Skeletal muscle tissue (tissue), 4 donors: ENCODE results near the gene FA2H. TPM values are rescaled to one million over a fixed set of nuclear protein-coding genes. Genes with fewer than 3 reads are reported as not detected.
"Not testable (repeated sequence)": the region's sequence is repeated elsewhere in the genome, so short reads cannot be mapped to it uniquely, and the experiment has no call there.

Source experiments
- H3K27ac ChIP-seq: one replicate; pipeline ENCODE4 v1.7.0; 2013; ENCODE audit warnings: mild to moderate bottlenecking, low read depth, low read length, inconsistent platforms
- H3K27me3 ChIP-seq, 3 donors: one replicate each; pipeline ENCODE4 v1.7.0; 2013; ENCODE audit warnings: low read length in 3 of 3; ENCODE audit not compliant: control insufficient read depth in 3 of 3, insufficient read depth in 3 of 3
- H3K36me3 ChIP-seq, 3 donors: one replicate each; pipeline ENCODE4 v1.7.0; 2013; ENCODE audit warnings: low read length in 3 of 3; ENCODE audit not compliant: control insufficient read depth in 3 of 3, insufficient read depth in 3 of 3
- H3K4me1 ChIP-seq, 3 donors: one replicate each; pipeline ENCODE4 v1.7.0; 2013; ENCODE audit warnings: low read length in 3 of 3, mild to moderate bottlenecking in 3 of 3; ENCODE audit not compliant: control insufficient read depth in 3 of 3, insufficient read depth in 3 of 3
- H3K4me3 ChIP-seq, 3 donors: one replicate each; pipeline ENCODE4 v1.7.0; 2013; ENCODE audit warnings: low read length in 3 of 3
- H3K9ac ChIP-seq, 3 donors: one replicate each; pipeline ENCODE4 v1.7.0; 2013; ENCODE audit warnings: low read length in 3 of 3, mild to moderate bottlenecking in 3 of 3, moderate library complexity in 2 of 3, low read depth in 1 of 3
- H3K9me3 ChIP-seq, 3 donors: one replicate each; pipeline ENCODE4 v1.7.0; 2013; ENCODE audit warnings: low read length in 3 of 3; ENCODE audit not compliant: control insufficient read depth in 3 of 3
- total RNA-seq: library from RNA; depleted of rRNA; stranded (reverse); fragments of >200 nt; gene quantifications from one replicate; pipeline ENCODE4 v1.2.3, GENCODE V29; 2014
- donor health status: Osteomylitis.

Gene FA2H
- not detected for total RNA-seq

GRCh38 chr16:74774223-74775139, at the start of gene FA2H:
Gene FA2H, minus strand, starts transcription at chr16:74774820. Its CDS starts 65 bp downstream, at chr16:74774755.
- Histone ChIP-seq H3K4me3 (peak within 1 kb of the TSS; percentile 1 to 52 (median 51)), H3K9ac (peak within 1 kb of the TSS in 2 of 3 donors; percentile 6 to 16), H3K27ac (no peak within 1 kb of the TSS), H3K9me3 (no peaks in the 10 kb centered on the region), H3K27me3 (peaks cover 24 to 41% (median 34%) of the 10 kb centered on the region in 3 donors), H3K4me1 (peaks cover 6 to 8% (median 6%) of the 10 kb centered on the region in 3 donors), H3K36me3 (no peaks in the 10 kb centered on the region)

DNA sequence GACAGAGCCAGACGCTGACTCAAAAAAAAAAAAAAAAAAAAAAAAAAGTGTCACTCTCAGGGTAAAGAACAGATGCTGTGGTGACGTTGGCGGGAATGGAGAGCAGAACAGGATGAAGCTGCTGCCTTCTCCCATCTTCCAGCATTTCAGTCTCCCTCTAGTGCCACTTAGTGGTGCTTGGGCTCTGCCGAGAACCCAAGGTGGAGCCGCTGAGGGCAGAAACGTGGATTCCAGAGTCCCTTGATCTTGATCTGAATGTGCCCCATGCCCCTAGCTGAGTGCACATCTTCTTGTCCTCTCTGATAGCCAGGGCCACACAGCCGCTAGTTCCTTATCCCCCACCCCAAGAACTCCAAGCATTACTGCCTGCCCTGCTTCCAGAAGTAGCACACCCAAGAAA, 43.2 kb upstream of the FA2H start:
- Histone ChIP-seq H3K27me3 (peaks cover 0 to 2% (median 0%) of the 10 kb centered on the region in 3 donors), H3K27ac (no peak overlapping the region), H3K9ac (no peak overlapping the region), H3K4me1 (peaks cover 0 to 2% (median 0%) of the 10 kb centered on the region in 3 donors), H3K4me3 (no peak overlapping the region), H3K36me3 (no peaks in the 10 kb centered on the region), H3K9me3 (no peaks in the 10 kb centered on the region)

- Histone ChIP-seq H3K9me3 (no peaks in the 10 kb centered on the region), H3K4me1 (peaks cover 0 to 2% (median 0%) of the 10 kb centered on the region in 3 donors), H3K9ac (no peak overlapping the region), H3K36me3 (no peaks in the 10 kb centered on the region), H3K27me3 (peaks cover 0 to 2% (median 0%) of the 10 kb centered on the region in 3 donors), H3K4me3 (no peak overlapping the region), H3K27ac (no peak overlapping the region)
These were observed 38.6 kb upstream of the FA2H start for GRCh38 chr16:74813109-74813641.

DNA sequence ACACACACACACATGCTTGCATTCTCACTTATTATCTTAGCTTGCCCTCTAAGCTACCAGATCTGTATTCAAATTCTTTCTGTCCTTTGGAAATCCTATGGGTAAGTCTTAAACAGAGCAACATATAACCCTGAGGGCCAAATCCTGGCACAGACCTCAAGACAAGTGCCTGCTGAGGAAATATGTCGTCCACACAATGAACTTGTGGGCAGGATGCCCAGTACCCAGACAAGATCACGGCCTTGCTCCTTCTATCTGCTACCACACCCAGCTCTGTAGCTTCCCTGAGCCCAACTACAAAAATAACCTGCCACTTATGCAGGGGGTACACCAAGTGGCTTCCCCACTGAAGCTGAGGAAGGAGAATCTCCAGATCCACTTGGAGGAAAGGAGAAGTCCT, 37.3 kb upstream of the FA2H start:
- H3K36me3 ChIP-seq, result no peaks in the 10 kb centered on the region
- H3K27ac ChIP-seq, result no peak overlapping the region
- H3K27me3 ChIP-seq, result peaks cover 0 to 2% (median 0%) of the 10 kb centered on the region in 3 donors
- no peaks in the 10 kb centered on the region for H3K9me3 ChIP-seq
- peaks cover 0 to 2% (median 0%) of the 10 kb centered on the region in 3 donors for H3K4me1 ChIP-seq
- no peak overlapping the region for H3K9ac ChIP-seq
- H3K4me3 ChIP-seq, result no peak overlapping the region

GRCh38 chr16:74811216-74811615, 36.6 kb upstream of the FA2H start:
- H3K9ac ChIP-seq, H3K9me3 ChIP-seq, H3K4me3 ChIP-seq, H3K4me1 ChIP-seq, H3K36me3 ChIP-seq, H3K27ac ChIP-seq, H3K27me3 ChIP-seq: not testable (repeated sequence)

- H3K4me3 ChIP-seq, result no peak overlapping the region
- no peaks in the 10 kb centered on the region for H3K27me3 ChIP-seq
- H3K9ac ChIP-seq, result no peak overlapping the region
- H3K4me1 ChIP-seq, result no peaks in the 10 kb centered on the region
- no peaks in the 10 kb centered on the region for H3K36me3 ChIP-seq
- H3K27ac ChIP-seq, result no peak overlapping the region
- H3K9me3 ChIP-seq, result no peaks in the 10 kb centered on the region
These were observed 32.5 kb upstream of the FA2H start for GRCh38 chr16:74807052-74807646.

- Histone ChIP-seq H3K4me1 (no peaks in the 10 kb centered on the region), H3K27me3 (no peaks in the 10 kb centered on the region), H3K4me3 (no peak overlapping the region), H3K9ac (no peak overlapping the region), H3K36me3 (no peaks in the 10 kb centered on the region), H3K27ac (no peak overlapping the region), H3K9me3 (peaks cover 0 to 6% (median 0%) of the 10 kb centered on the region in 3 donors)
These were observed 25.7 kb upstream of the FA2H start for GRCh38 chr16:74800216-74800871.

DNA sequence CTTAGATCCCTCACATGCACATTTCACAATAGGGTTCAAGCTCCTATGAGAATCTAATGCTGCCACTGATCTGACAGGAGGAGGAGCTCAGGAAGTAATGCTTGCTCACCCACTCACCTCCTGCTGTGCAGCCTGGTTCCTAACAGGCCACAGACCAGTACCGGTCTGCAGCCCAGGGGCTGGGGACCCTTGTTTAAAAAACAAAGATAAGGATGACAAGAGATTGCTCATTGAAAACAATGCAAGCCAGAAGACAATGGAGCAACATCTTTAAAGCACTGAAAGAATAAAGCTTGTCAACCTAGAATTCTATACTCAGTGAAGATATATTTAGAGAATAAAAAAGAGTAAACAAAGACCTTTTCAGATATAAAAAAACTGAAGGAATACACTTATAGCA, 22.8 kb upstream of the FA2H start:
- no peak overlapping the region for H3K9ac ChIP-seq
- peaks cover 0 to 6% (median 0%) of the 10 kb centered on the region in 3 donors for H3K9me3 ChIP-seq
- H3K27me3 ChIP-seq, result peaks cover 0 to 3% (median 0%) of the 10 kb centered on the region in 3 donors
- no peaks in the 10 kb centered on the region for H3K36me3 ChIP-seq
- H3K4me3 ChIP-seq, result no peak overlapping the region
- H3K4me1 ChIP-seq, result no peaks in the 10 kb centered on the region
- no peak overlapping the region for H3K27ac ChIP-seq

DNA sequence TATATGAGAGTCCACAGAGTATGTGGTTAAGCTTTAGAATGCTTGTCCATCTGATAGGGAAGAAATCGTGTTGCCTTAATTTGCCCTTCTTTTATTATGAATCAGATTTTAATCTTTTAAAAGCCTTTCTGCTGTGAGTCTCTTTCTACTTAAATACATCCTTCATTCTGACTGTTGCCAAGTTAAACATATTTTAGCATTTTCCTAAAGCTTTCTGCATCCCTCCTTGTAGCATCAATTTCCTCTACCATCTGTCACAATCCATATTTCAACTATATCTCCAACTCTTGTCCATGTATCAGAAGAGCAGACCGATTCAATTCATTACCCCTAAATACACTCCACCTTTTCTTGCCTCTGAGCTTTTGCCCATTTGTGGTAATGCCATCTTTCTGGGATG, 20.5 kb upstream of the FA2H start:
- no peak overlapping the region for H3K9ac ChIP-seq
- H3K4me1 ChIP-seq, result no peaks in the 10 kb centered on the region
- no peaks in the 10 kb centered on the region for H3K9me3 ChIP-seq
- peaks cover 0 to 3% (median 0%) of the 10 kb centered on the region in 3 donors for H3K27me3 ChIP-seq
- H3K4me3 ChIP-seq, result no peak overlapping the region
- no peaks in the 10 kb centered on the region for H3K36me3 ChIP-seq
- no peak overlapping the region for H3K27ac ChIP-seq
